ENCODE results near the gene TGM1.
"Not testable (repeated sequence)": the region's sequence is repeated elsewhere in the genome, so short reads cannot be mapped to it uniquely, and the experiment has no call there.

Gene TGM1

GRCh38 chr14:24234095-24235005 is 28.6 kb downstream of the TGM1 start:
- no peak for DNase-seq (ENCODE audit: low spot score)

- DNase-seq (ENCODE audit: low spot score) = no peak
Measured at GRCh38 chr14:24233538-24233866, 29.5 kb downstream of the TGM1 start.

- no peak for DNase-seq (ENCODE audit: low spot score)
Measured at GRCh38 chr14:24232645-24233537, 30.1 kb downstream of the TGM1 start, which contains the start of gene GMPR2. Gene GMPR2, plus strand, starts transcription at chr14:24232929. Its CDS starts 325 bp downstream, at chr14:24233254.

GRCh38 chr14:24232121-24232644 is 30.8 kb downstream of the TGM1 start, which contains the start of gene NEDD8:
Gene NEDD8, minus strand, starts transcription at chr14:24232367. Its CDS starts 100 bp downstream, at chr14:24232267.
- peak; percentile 95 for DNase-seq (ENCODE audit: low spot score)

- no peak for DNase-seq (ENCODE audit: low spot score)
Measured at GRCh38 chr14:24231263-24232120, 31.5 kb downstream of the TGM1 start.

GRCh38 chr14:24228902-24229301 is 34.1 kb downstream of the TGM1 start:
- no peak for DNase-seq (ENCODE audit: low spot score)

- DNase-seq (ENCODE audit: low spot score) = no peak
Measured at GRCh38 chr14:24226473-24226872, 36.5 kb downstream of the TGM1 start.

- DNase-seq (ENCODE audit: low spot score) = no peak
Measured at GRCh38 chr14:24224618-24225071, 38.3 kb downstream of the TGM1 start.

GRCh38 chr14:24222987-24223386 is 40.0 kb downstream of the TGM1 start:
- not testable (repeated sequence) for DNase-seq (ENCODE audit: low spot score)

- no peak for DNase-seq (ENCODE audit: low spot score)
Measured at GRCh38 chr14:24219521-24219920, 43.5 kb downstream of the TGM1 start.

GRCh38 chr14:24219080-24219479 is 43.9 kb downstream of the TGM1 start:
- DNase-seq (ENCODE audit: low spot score) = no peak

GRCh38 chr14:24216876-24217275 is 46.1 kb downstream of the TGM1 start:
- DNase-seq (ENCODE audit: low spot score) = not testable (repeated sequence)

GRCh38 chr14:24216345-24216699 is 46.7 kb downstream of the TGM1 start:
- no peak for DNase-seq (ENCODE audit: low spot score)

GRCh38 chr14:24215495-24216344 is 47.3 kb downstream of the TGM1 start, which contains the start of gene MDP1:
Gene MDP1, minus strand, starts transcription at chr14:24216066. Its CDS starts 111 bp downstream, at chr14:24215955.
- peak; percentile 89 for DNase-seq (ENCODE audit: low spot score)

GRCh38 chr14:24213866-24214662 is 48.9 kb downstream of the TGM1 start:
- DNase-seq (ENCODE audit: low spot score) = no peak

GRCh38 chr14:24212924-24213865 is 49.8 kb downstream of the TGM1 start, which contains the start of gene CHMP4A:
Gene CHMP4A, minus strand, starts transcription at chr14:24213488. Its CDS starts 49 bp downstream, at chr14:24213439.
- peak; percentile 88 for DNase-seq (ENCODE audit: low spot score)

GRCh38 chr14:24211311-24211710 is 51.7 kb downstream of the TGM1 start:
- no peak for DNase-seq (ENCODE audit: low spot score)

GRCh38 chr14:24207625-24208024 is 55.4 kb downstream of the TGM1 start:
- DNase-seq (ENCODE audit: low spot score) = no peak

All from globus pallidus (tissue), 1 donor.